Frontal cortex (tissue), 4 donors: Measurements from ENCODE around the gene THEM5. TPM values are rescaled to one million over a fixed set of nuclear protein-coding genes. Genes with fewer than 3 reads are reported as not detected.

Experiments
- DNase-seq, 2 donors: peaks; one replicate each; pipeline ENCODE4 v3.0.0; 2012; ENCODE audit warnings: low spot score in 2 of 2
- FAIRE-seq: peaks from 2 replicates; lab custom pipeline; 2012; peaks lifted over from hg19 to GRCh38; lab: Jason Lieb, UNC
- total RNA-seq: library from RNA; depleted of rRNA; stranded (reverse); fragments of >200 nt; gene quantifications from one replicate; pipeline ENCODE4 v1.2.3, GENCODE V29; 2014
- donor health status: control.
- donor health status: control.
- donor health status: control.

The THEM5 gene
- total RNA-seq, 1 donor from 2014 or later, result not detected

- no peak for FAIRE-seq
- no peak for DNase-seq
Observed at GRCh38 chr1:151846062-151846568, 7.4 kb downstream of the THEM5 start.

GRCh38 chr1:151843398-151843797, 10.1 kb downstream of the THEM5 start:
- DNase-seq (no peak), FAIRE-seq (no peak)

- no peak for DNase-seq
- no peak for FAIRE-seq
Observed at GRCh38 chr1:151841141-151841540, 12.4 kb downstream of the THEM5 start.

GRCh38 chr1:151840421-151840820, 13.1 kb downstream of the THEM5 start:
- DNase-seq (no peak), FAIRE-seq (no peak)

- peak; percentile 78 to 85 for DNase-seq
Observed at GRCh38 chr1:151839457-151840403, 13.8 kb downstream of the THEM5 start, which contains the start of gene C2CD4D. C2CD4D (minus strand) TSS chr1:151839820; CDS start chr1:151838989, 831 bp downstream.

GRCh38 chr1:151839082-151839412, 14.5 kb downstream of the THEM5 start:
- no peak for FAIRE-seq
- no peak for DNase-seq

More at GRCh38 chr1:151839457-151840403, 13.8 kb downstream of the THEM5 start, which contains the start of gene C2CD4D:
- no peak for FAIRE-seq

- FAIRE-seq (no peak), DNase-seq (peak; percentile 56 to 64)
Observed at GRCh38 chr1:151838222-151839081, 15.1 kb downstream of the THEM5 start.

GRCh38 chr1:151837884-151838221, 15.7 kb downstream of the THEM5 start:
- DNase-seq (no peak), FAIRE-seq (no peak)

GRCh38 chr1:151837197-151837596, 16.3 kb downstream of the THEM5 start:
- FAIRE-seq (no peak), DNase-seq (no peak)

GRCh38 chr1:151835596-151835995, 17.9 kb downstream of the THEM5 start:
- no peak for FAIRE-seq
- no peak for DNase-seq

- FAIRE-seq (no peak), DNase-seq (no peak)
Observed at GRCh38 chr1:151834239-151834638, 19.3 kb downstream of the THEM5 start.

- DNase-seq (no peak), FAIRE-seq (no peak)
Observed at GRCh38 chr1:151833172-151833900, 20.2 kb downstream of the THEM5 start.

- FAIRE-seq, result no peak
- no peak for DNase-seq
Observed at GRCh38 chr1:151832318-151832980, 21.1 kb downstream of the THEM5 start.

GRCh38 chr1:151831605-151832004, 21.9 kb downstream of the THEM5 start, which contains the start of gene RORC:
RORC (minus strand) TSS chr1:151831802; CDS start chr1:151831764, 38 bp downstream.
- no peak for DNase-seq

GRCh38 chr1:151831256-151831591, 22.3 kb downstream of the THEM5 start:
- FAIRE-seq (no peak), DNase-seq (no peak)

More at GRCh38 chr1:151831605-151832004, 21.9 kb downstream of the THEM5 start, which contains the start of gene RORC:
- no peak for FAIRE-seq

GRCh38 chr1:151830055-151830454, 23.5 kb downstream of the THEM5 start:
- no peak for FAIRE-seq

GRCh38 chr1:151829352-151830046, 24.0 kb downstream of the THEM5 start:
- DNase-seq, result no peak
- FAIRE-seq, result no peak

More at GRCh38 chr1:151830055-151830454, 23.5 kb downstream of the THEM5 start:
- DNase-seq, result no peak

- DNase-seq (peak in 1 of 2 donors; percentile 62), FAIRE-seq (no peak)
Observed at GRCh38 chr1:151828921-151829320, 24.6 kb downstream of the THEM5 start.

- DNase-seq (no peak), FAIRE-seq (no peak)
Observed at GRCh38 chr1:151827853-151828252, 25.7 kb downstream of the THEM5 start.
